GM18868 (cell line): ENCODE results near the gene MYO3B.

Experiments used
- ATAC-seq: cut with Tn5 transposase; IDR thresholded peaks from one replicate; pipeline ENCODE4 v1.9.1; 2021; ENCODE audit warnings: mild to moderate bottlenecking, moderate library complexity; ENCODE audit not compliant: unreplicated experiment

The MYO3B gene

DNA sequence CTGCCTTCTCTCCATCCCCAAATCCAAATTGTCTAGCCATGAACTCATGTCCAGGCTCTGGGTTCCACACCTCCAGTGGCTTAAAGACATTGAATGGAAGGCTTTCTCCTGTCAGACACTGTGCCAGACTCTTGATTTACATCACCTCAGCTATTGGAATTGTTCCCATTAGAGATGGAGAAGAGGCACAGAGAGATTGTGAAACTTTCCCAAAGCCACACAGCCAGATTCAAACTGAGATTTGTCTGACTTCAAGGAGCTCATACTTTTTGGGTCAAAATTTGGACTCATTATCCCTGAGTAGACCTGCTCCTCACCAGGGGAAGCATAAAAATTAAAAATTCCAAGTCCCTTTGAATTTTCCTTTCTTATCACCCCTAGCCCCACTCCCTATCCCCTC is 18.9 kb upstream of the MYO3B start:
- ATAC-seq, result no peak

DNA sequence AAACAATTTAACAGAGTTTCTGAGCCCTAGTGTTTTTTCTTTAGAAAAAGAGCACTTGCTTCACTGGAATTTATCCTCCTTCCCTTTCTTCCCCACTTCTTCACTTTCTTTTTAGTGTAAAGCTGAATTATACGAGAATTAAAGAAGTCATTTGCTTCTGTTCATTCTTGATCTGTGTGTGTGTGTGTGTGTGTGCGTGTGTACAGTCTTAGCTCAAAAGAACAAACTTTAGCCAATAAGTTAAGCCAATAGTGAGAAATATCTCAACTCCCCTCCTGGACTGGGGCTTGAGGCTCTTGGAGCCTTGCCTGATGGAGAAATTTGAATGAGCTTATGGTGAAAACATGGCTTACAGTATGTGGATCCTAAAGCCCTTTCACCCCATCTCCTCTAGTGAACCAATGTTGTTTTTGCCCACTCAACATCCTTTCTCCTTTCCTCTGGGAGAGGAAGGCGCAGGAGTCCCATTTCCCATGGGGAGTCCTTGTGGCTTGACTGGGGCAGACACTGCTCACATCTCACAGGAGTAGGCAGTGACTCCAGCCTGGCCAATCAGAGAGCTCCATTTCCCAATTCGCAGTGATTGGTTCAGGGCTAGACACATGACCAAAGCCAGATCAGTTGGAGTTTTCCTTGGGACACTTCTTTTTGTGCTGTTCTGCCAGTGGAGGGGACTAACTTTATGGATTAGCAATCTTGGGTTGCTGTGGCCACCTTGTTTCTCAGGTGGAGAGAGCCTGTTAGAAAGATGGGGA is 16.3 kb upstream of the MYO3B start:
- no peak for ATAC-seq

DNA sequence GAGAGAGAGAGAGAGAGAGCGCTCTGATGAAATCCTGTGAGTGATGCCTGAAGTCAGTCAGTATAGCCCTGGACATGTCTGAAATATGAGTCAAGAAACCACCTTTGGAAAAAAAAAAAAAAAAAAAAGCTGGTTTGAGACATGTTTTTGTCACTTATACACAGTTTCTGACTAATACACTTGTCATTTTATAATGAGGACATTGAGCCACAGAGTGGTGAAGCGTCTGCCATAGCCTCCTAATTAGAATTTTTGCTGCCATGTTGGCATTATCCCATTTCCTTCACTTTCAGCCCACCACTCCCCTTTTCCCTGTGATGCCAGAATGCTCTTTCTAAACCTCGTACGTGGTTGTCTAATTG is 15.7 kb upstream of the MYO3B start:
- no peak for ATAC-seq

DNA sequence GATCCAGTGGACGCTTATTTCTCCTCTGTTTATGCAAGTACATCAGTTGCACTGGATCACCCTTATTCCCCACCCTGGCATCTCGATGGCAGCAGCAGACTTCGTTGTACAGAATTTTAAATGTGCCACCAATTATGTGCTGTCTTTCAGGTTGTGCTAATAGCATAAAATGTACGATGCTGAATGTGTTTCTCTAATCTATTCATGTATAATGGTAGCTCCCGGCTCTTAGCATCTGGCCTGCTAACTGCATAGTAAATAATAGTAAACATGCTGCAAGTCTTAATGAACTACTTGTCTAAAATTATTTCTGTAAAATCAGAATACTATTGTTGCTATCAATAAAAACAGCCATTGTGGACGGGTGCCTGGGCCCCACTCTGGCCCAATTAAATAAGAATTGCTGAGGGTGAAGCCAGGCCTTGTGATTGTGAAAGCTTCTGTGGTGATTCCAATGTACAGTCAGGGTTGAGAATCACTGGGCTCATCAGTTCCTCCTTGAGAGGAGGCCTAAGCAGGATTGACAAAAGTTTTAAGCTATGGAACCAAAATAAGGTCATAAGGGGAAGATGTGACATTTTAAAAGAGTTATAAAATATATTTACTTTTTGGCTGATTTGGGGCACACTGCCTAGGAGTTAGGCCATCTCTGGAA is 14.4 kb upstream of the MYO3B start:
- no peak for ATAC-seq

DNA sequence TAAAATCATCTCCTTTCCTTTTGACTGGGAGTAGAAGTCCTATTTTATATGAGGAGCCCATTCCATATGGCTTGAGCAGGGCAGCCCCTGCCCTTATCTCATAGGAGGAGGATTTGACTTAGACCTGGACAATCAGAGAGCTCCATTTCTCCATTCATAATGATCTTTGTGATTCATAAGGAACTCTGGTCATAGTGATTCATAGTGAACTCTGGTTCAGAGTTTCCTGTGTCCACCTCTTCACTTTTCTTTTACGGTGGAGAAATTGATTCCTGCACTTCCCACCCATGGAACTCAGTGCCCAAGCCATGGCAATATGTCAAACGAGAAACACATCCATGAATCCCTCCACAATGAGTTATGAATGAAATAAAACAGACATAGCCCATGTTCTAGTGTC is 12.8 kb upstream of the MYO3B start:
- no peak for ATAC-seq

DNA sequence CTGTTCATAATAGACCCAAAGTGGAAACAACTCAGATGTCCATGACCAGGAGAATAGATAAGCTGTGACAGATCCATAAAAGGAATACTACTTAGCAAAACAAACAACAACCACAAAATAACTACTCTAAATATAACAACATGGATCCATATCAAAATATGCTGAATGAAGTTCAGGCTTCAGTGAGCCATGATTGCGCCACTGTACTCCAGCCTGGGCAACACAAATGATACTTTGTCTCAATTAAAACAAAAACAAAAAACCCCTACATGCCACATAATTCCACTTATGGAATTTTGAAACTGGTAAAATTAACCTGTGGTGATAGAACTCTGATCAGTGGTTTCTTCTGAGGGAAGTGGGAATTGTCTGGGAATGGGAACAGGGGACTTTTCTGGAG is 11.2 kb upstream of the MYO3B start:
- ATAC-seq, result no peak

DNA sequence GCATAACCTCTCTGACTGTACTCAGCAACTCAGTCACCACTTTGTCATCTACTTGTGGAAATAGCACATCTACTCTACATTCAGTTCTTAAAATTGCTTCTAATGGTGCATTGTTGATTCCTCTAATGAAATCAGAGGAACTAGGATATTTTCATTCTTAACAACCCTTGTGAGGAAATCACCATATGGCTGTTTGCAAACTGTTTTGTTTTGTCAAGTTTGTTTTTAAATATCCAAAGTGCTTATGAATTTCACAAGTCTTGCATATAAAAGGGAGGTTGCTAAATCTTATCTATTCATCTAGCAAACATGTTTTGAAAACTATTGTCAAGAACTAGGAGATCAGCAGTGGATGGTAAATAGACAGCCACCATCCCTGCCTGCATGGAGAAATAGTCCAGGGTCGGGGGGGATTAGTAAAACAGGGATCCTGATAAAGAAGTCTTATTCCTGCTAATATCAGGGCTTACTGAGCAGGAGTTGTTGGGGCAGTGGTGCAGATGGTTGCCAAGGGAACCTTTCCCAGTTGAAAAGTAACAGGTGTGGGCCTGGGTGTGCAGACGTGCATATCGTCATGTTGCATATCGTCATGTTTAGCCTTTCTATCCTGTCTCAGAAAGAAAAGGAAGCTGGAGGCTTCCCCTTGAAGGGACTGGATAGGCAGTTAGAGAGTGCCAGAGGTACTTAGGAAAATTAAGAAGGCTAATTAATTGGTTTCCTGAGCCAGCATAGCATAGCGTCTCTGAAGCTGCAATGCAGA is 7.5 kb upstream of the MYO3B start:
- ATAC-seq, result no peak

DNA sequence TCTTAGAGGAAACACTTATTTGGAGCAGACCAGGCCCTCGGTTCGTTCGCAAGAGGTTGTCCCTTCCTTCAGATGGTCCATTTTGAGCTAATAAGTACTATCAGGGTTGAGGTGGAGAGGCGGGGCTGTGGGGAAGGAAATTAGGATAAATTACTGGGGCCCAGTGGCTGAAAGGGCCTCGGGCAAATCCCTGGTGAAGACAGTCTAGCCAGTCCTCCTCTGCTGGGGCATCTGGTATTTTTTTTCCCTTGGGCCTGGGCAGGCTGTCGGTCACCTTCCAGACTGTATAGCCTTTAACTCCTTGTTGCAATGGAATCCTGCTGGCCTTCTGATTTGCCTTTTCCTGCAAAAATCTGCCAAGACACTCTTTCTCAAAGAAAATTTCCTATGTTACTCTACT is 1.7 kb upstream of the MYO3B start:
- ATAC-seq, result no peak

DNA sequence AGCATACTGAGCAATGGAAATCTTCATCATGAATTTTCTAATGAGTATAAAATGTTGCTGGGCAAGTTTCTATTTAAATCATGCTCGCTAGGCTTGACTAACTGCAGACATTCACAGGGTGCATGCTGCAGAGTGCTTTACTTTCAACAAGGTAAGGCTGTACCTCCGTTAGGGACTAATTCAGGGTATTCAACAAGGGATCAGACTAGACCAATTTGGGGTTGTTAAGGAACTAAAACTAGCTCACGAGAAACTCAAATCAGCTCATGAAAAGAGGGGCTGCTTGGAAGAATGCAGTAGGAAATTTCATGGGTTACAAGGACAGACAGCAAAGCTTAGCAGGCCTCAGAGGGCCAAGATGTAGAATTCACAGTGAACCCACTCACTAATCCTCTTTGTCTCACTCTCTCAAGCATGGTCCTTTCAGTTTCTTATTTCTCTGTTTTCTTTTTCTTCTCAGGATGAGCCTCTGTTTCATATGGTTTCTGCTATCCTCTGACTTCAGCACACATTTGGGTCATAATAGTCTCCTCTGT is 2.2 kb downstream of the MYO3B start:
- ATAC-seq, result peak; percentile 79

DNA sequence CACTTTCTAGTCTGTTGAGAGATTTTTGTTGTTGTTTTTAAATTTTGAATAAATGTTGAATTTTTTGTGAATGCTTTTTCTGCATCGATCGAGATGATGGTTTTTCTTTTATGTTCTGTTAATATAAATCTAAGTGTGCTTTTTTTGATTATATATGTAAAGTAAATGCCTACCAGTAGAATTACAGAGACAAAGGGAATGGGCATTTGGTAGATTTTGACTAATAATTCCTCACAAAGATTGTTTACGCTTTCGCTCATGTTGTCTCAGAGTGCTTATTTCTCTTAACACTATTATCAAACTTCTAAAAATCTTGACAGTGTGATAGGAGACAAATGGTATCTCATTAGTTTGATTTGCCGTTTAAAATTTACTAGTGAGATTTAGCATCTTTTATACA is 3.7 kb downstream of the MYO3B start:
- no peak for ATAC-seq

DNA sequence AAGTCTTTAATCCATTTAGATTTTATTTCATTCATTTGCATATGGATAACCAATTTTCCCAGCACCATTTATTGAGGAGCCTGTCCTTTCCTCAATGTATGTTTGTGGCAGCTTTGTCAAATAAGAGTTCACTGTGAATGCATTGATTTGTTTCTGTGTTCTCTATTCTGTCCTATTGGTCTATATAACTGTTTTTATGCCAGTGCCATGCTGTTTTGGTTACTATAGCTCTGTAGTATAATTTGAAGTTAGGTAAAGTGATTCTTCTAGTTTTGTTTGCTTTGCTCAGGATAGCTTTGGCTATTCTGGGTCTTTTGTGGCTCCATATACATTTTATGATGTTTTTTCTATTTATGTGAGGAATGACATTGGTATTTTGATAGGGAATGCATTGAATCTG is 7.4 kb downstream of the MYO3B start:
- no peak for ATAC-seq

DNA sequence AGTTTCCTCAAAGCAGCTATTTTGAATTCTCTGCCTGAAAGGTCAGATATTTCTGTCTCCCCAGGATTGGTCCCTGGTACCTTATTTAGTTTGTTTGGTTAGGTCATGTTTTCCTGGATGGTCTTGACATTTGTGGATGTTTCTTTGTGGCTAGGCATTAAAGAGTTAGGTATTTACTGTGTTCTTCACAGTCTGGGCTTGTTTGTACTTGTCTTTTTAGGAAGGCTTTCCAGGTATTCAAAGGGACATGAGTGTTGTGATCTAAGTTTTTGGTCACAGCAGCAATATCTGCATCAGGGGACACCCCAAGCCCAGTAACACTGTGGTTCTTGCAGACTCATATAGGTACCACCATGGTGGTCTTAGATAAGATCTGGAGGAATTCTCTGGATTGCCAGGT is 11.8 kb downstream of the MYO3B start:
- no peak for ATAC-seq

DNA sequence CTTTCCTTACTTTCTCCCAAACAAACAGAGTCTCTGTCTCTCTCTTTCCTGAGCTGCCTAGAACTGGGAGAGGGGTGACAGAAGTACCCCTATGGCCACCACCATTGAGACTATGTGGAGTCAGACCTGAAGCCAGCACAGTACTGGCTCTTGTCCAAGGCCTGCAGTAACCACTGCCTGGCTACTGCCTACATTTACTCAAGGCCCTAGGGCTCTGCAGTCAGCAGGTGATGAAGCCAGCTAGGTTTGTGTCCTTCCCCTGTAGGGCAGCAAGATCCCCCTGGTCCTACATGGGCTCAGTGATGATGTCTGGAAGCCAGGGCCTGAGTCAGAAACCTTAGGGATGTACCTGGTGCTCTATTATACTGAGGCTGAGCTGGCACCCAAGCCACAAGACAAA is 12.2 kb downstream of the MYO3B start:
- no peak for ATAC-seq

DNA sequence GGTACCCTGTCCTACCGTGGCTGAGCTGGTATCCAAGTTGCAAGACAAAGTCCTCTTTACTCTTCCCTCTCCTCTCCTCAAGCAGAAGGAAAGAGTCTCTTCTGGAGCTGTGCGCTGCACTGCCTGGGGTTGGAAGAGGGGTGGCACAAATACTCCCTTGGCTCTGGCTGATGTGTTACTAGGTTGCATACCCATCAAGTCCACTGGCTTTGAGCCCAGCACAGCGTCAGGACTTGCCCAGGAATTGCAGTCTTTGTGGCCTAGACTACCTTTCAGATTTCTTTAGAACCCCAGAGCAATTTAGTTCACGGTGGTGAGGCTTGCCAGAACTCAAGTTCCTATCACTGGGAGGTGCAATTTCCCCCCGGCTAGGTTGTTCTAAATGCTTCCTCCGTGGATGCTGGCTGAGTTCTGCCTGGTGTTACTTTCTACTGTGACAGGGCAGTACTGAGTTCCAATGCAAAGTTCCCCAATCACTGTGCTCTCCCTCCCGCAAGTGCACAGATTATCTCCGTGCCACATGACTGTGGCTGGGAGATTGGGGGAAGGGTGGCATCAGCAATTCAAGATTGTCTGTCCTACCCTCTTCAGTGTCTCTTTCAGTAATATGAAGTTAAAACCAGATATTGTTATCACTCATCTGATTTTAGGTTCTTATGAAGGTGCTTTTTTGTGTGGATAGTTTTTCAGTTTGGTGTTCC is 13.4 kb downstream of the MYO3B start:
- ATAC-seq, result no peak

DNA sequence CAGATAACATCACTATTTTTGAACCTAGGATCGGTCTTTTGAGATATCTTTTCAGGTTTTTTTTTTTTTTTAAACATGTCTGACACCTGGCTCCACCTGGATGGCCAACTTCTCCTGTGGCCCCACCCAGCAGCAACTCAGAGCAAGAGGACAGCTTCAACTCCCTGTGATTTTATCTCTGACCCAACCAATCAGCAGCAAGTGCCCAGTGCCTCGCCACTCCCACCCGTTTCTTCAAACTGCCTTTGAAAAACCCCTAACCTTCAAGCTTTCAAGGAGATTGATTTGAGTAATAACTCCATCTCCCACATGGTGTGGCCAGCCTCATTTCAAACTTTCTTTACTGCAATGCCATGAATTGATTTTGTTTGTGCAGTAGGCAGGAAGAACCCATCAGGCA is 19.0 kb downstream of the MYO3B start:
- ATAC-seq, result no peak

DNA sequence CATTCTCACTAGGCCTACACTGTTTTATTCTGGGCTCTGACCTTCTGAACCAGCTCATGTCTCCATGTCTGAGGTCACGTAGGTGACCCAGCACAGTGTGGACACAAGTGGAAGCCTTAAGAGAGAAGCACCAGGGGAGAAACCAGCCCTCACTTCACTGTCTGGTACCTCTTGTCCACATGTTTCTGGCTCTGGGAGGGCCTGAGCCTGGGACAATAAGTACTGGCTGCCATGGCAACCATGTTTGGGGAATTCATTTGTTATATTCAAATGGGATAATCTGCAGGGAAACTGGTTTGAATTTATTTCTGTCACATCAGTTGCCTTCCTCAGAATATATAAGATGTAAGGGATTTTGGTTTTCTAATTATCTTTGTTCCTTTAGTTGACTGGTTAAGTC is 23.3 kb downstream of the MYO3B start:
- no peak for ATAC-seq

DNA sequence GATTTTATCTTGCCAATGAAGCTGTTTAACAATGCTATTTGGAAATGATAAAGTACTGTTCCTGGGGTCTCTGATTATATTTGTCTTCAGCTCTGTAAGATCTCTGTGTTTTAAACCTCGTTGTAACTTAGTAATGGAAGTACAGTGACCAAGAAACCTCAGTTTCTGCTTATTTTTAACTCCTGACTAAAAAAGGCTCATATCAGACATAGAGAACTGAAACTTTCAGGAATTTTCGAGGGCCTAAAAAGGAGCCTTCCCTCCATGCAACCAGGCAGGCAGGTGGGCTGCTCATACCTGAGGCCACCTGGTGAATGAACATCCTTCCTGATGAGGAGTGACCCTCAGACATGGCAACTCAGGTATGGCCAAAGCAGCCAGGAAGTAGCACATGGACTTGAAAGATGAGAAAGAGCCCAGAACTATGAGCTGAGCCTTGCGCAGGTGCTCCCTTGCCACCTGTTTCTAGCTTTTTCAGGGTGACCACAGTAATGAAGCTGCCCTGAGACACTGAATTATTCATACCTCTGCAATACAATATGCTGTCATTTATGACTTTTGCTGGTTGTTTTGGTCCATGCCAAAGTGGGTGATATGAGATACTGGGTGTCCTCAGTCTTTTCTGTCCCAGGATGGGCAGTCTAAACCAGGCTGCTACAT is 23.9 kb downstream of the MYO3B start:
- ATAC-seq, result no peak

DNA sequence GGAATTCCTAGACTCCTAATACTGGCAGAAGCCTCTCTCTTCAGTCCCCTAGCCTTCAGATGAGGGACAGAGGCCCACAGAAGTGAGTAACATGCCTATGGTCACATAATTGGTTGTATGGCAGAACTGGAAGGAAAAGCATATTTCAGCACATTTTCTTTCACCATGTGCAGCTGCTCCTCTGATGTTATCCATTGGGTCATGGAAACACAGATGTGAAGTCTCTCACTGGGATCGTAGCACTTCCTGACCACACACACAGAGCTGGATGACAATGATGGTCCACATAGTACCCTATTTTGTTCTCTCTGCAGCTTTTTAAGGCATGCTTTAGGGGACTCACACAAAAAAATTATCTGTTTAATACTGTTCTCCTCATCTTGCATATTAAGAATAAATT is 24.5 kb downstream of the MYO3B start:
- no peak for ATAC-seq

DNA sequence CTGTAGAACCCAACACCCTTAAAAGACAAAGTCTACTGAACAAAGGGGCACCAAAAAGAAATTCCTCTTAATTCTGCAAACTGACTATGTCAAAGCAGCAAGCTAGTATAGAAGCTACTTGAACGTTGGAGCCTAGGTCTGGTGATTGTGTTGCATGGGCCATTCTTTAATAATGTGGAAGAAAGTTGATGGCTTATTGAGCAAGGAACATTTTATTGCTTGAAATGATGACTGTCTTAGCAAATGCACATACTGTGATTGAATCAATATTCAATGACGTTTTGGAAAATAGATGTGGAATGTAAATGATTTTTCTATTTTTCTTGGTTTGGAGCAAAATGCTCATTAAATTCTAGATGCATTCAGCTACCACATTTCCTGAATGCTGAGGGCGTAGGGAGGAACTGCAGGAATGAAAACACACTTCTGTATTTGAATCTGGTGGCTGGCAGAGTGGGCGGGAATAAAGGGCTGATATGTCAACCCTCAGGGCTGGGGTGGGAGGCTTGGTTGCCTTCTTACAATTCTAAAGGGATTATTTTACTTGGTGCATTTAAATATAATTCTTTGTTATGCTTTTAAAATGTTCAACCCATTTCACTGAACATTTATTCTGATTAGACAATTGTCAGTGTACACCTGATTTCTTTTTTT is 26.5 kb downstream of the MYO3B start:
- no peak for ATAC-seq

DNA sequence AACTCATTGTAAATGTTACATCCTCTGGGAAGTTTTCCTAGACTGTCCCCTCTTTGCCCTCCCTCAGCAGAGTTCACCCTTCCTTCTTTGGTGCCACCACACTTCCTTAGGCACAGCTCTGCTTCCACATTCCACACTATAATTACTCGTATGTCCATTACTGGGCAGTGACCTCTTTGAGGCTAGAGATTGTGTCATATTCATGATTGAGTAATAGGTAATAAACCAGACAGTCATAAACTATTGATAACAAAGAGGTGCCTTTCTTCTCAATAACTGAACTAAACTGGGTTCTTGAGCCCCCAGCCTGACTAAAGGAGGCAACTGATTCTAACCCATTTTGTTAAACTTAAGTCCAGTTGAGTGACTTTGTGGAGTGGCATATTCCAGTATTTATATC is 28.3 kb downstream of the MYO3B start:
- ATAC-seq, result no peak
